Neural cell (in vitro differentiated cells): ENCODE data around the gene OR2V1.

Experiments
- CTCF ChIP-seq: fragments of 450-650 bp; IDR thresholded peaks from 2 replicates; pipeline ENCODE4 v1.5.1; 2014; ENCODE audit warnings: antibody characterized with exemption, mild to moderate bottlenecking, moderate library complexity; ENCODE audit not compliant: poor library complexity, severe bottlenecking
- EP300 ChIP-seq: fragments of 450-650 bp; conservative IDR thresholded peaks from 2 replicates; pipeline ENCODE4 v1.6.1; 2014; ENCODE audit warnings: antibody characterized with exemption, mild to moderate bottlenecking, moderate library complexity; ENCODE audit not compliant: poor library complexity, severe bottlenecking
- EZH2 ChIP-seq: fragments of 200-600, 300-800 bp; shearing (Covaris generic), sonication (generic); IDR thresholded peaks from 2 replicates; pipeline ENCODE4 v1.6.1; 2014; ENCODE audit warnings: antibody characterized with exemption, low read length, borderline replicate concordance, mild to moderate bottlenecking; ENCODE audit not compliant: insufficient read depth, poor library complexity, severe bottlenecking
- MXI1 ChIP-seq: fragments of 450-650 bp; conservative IDR thresholded peaks from 2 replicates; pipeline ENCODE4 v1.6.1; 2014; ENCODE audit warnings: antibody characterized with exemption, mild to moderate bottlenecking; ENCODE audit not compliant: poor library complexity, severe bottlenecking
- POLR2AphosphoS5 ChIP-seq: IDR thresholded peaks from 2 replicates; pipeline ENCODE4 v1.6.1; 2012
- RAD21 ChIP-seq: fragments of 450-650 bp; conservative IDR thresholded peaks from 2 replicates; pipeline ENCODE4 v1.6.1; 2014; ENCODE audit warnings: antibody characterized with exemption, mild to moderate bottlenecking, moderate library complexity
- TAF1 ChIP-seq: IDR thresholded peaks from 2 replicates; pipeline ENCODE4 v1.6.1; 2012; ENCODE audit warnings: low read depth

DNA sequence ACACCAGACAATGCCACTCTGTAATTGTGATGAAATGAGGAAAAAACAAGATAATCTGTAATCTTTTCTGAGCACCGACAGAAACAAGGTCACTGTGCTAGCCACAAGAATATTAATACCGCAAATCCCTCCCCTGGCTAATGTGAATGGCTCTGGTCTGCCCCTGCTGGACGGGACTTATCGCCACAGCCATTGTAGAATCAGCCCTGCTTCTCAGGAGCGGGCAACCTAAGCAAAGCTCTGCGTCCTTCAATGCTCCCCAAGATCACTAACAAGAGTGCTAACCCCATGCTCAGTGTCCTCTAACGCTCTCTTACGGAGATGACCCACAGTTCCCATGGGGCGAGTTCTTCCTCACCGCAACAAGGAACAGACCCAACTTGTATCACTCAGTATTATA, 42.7 kb downstream of the OR2V1 start:
- no peak for TF ChIP-seq RAD21
- no peak for TF ChIP-seq CTCF
- TF ChIP-seq EZH2 = no peak
- TF ChIP-seq POLR2AphosphoS5 = no peak
- no peak for TF ChIP-seq TAF1
- TF ChIP-seq EP300 = no peak
- TF ChIP-seq MXI1 = no peak
